Nephron (organoid): Measurements from ENCODE around the gene FAT1.

Source experiments
- H3K27ac Mint-ChIP-seq, 3 experiments: 2 replicates each; pipeline ENCODE4 v1.8.0; 2020; ENCODE audit warnings: mixed read lengths in 3 of 3, mild to moderate bottlenecking in 2 of 3, moderate library complexity in 1 of 3
- H3K27me3 Mint-ChIP-seq: 2 replicates; pipeline ENCODE4 v1.8.0; 2021; ENCODE audit warnings: low read depth, mild to moderate bottlenecking, moderate library complexity, mixed read lengths
- H3K36me3 Mint-ChIP-seq: 2 replicates; pipeline ENCODE4 v1.8.0; 2020; ENCODE audit warnings: low read depth, mixed read lengths
- H3K4me1 Mint-ChIP-seq: 2 replicates; pipeline ENCODE4 v1.8.0; 2020; ENCODE audit warnings: mixed read lengths
- H3K4me3 Mint-ChIP-seq, 3 experiments: 2 replicates each; pipeline ENCODE4 v1.8.0; 2020; ENCODE audit warnings: mild to moderate bottlenecking in 3 of 3, mixed read lengths in 3 of 3, moderate library complexity in 2 of 3
- H3K9me3 Mint-ChIP-seq: 2 replicates; pipeline ENCODE4 v1.8.0; 2020; ENCODE audit warnings: mixed read lengths
- TF ChIP-seq, protein P1 (sequence below), 3 experiments: fragments of 200-600 bp; sonication (generic); IDR thresholded peaks; one replicate each; pipeline ENCODE4 v1.5.0; 2021; ENCODE audit warnings: antibody characterized with exemption in 3 of 3; ENCODE audit not compliant: unreplicated experiment in 3 of 3

The FAT1 gene

DNA sequence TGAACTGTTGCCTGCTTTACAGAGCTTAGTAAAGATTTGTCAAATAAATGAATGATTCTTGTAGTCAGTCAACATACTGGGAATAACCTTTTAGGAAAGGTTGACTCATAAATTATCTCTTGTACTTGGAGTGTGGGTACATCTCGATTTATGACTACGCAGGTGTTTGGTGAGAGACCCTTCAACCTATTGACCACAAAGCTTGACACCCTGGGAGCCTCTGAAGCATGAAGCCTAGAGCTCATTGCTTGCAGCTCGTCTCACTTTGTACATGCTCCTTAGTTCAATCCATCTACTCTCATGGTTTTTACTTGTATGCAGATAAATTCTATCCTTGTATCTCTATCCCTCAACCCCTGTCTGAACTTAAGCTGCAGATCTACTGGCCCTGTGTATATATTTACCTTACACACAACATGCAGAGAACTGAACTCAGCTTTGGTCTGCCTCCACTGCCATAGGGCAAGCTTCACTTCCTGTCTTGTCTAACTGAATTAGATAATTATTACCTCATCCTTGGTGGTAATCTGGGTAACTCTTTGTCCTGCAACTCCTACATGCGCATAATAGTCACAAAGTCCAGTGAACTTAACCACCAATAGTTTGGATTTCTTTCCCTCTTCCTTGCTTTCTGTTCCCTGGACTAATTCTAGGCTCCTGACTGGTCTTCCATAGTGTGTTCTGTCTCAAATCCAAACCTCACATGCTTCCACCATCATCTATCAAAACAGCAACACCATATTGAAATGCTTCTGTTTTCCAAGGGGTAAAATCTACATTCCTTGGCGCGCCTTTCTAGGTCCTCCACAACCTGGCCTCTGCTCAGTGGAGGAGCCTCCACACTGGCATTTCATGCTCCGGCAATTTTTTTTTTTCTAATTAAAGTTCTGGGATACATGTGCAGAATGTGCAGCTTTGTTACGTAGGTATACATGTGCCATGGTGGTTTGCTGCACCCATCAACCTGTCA is 32.2 kb upstream of the FAT1 start:
- Mint-ChIP-seq H3K27ac (peak overlapping the region; percentile 59 to 94 (median 89)), H3K4me3 (no peak overlapping the region), H3K9me3 (peaks cover 2% of the 10 kb centered on the region), H3K36me3 (peaks cover 4% of the 10 kb centered on the region), H3K27me3 (no peaks in the 10 kb centered on the region), H3K4me1 (peaks cover 22% of the 10 kb centered on the region)
- TF ChIP-seq, protein P1, sequence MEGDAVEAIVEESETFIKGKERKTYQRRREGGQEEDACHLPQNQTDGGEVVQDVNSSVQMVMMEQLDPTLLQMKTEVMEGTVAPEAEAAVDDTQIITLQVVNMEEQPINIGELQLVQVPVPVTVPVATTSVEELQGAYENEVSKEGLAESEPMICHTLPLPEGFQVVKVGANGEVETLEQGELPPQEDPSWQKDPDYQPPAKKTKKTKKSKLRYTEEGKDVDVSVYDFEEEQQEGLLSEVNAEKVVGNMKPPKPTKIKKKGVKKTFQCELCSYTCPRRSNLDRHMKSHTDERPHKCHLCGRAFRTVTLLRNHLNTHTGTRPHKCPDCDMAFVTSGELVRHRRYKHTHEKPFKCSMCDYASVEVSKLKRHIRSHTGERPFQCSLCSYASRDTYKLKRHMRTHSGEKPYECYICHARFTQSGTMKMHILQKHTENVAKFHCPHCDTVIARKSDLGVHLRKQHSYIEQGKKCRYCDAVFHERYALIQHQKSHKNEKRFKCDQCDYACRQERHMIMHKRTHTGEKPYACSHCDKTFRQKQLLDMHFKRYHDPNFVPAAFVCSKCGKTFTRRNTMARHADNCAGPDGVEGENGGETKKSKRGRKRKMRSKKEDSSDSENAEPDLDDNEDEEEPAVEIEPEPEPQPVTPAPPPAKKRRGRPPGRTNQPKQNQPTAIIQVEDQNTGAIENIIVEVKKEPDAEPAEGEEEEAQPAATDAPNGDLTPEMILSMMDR (IDR thresholded peaks at IDR 0.05; ENCODE audit: unreplicated experiment in 3 of 3) = no peak

DNA sequence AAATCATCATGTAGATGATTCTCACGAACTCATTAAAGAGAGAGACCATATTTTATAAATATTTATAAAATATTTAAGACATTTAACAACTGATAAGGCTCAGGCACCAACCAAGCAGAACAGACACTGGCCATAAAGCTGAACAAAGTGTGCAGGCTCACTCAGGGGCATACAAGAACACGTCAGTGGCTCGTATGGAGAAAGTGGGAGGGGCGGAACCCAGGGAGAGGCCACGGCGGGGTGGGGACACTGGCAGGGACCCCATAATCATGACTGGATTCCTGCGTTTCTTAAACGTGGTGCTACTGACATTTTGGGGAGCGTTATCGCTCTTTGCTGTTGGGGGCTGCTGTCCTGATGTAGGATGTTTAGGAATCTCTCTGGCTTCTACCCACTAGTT is 31.3 kb upstream of the FAT1 start:
- peaks cover 22% of the 10 kb centered on the region for H3K4me1 Mint-ChIP-seq
- H3K36me3 Mint-ChIP-seq = peaks cover 4% of the 10 kb centered on the region
- TF ChIP-seq, protein P1 (IDR thresholded peaks at IDR 0.05; ENCODE audit: unreplicated experiment in 3 of 3) = no peak
- peaks cover 2% of the 10 kb centered on the region for H3K9me3 Mint-ChIP-seq
- H3K27me3 Mint-ChIP-seq = no peaks in the 10 kb centered on the region
- peak overlapping the region in 1 of 3 experiments; percentile 89 for H3K27ac Mint-ChIP-seq
- H3K4me3 Mint-ChIP-seq = no peak overlapping the region

GRCh38 chr4:186752325-186752724 is 28.7 kb upstream of the FAT1 start:
- H3K36me3 Mint-ChIP-seq = no peaks in the 10 kb centered on the region
- peaks cover 3% of the 10 kb centered on the region for H3K27me3 Mint-ChIP-seq
- no peaks in the 10 kb centered on the region for H3K9me3 Mint-ChIP-seq
- peaks cover 9% of the 10 kb centered on the region for H3K4me1 Mint-ChIP-seq
- peak overlapping the region in 1 of 3 experiments; percentile 42 for H3K27ac Mint-ChIP-seq
- TF ChIP-seq, protein P1 (IDR thresholded peaks at IDR 0.05; ENCODE audit: unreplicated experiment in 3 of 3) = no peak
- H3K4me3 Mint-ChIP-seq = no peak overlapping the region

- H3K9me3 Mint-ChIP-seq = no peaks in the 10 kb centered on the region
- TF ChIP-seq, protein P1 (IDR thresholded peaks at IDR 0.05; ENCODE audit: unreplicated experiment in 3 of 3) = no peak
- H3K4me3 Mint-ChIP-seq = no peak overlapping the region
- no peaks in the 10 kb centered on the region for H3K36me3 Mint-ChIP-seq
- H3K4me1 Mint-ChIP-seq = peaks cover 9% of the 10 kb centered on the region
- no peak overlapping the region for H3K27ac Mint-ChIP-seq
- H3K27me3 Mint-ChIP-seq = peaks cover 6% of the 10 kb centered on the region
Observed at GRCh38 chr4:186749611-186750281, 26.1 kb upstream of the FAT1 start.

DNA sequence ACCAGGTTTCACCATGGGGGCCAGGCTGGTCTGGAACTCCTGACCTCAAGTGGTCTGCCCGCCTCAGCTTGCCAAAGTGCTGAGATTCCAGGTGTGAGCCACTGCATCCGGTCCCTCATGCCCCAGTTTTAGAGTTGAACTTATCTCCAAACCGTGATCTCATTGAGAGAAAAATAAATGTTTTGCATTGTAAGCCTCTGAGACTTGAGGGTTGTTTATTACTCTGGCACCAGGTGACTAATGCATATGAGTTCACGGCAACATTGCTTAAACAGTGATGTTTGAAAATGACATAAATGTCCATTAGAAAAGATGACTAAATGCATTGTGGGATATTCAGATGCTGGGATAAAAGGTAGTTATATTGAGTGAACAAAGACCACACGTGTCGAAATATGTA is 22.9 kb upstream of the FAT1 start:
- Mint-ChIP-seq H3K27me3 (peaks cover 6% of the 10 kb centered on the region), H3K36me3 (no peaks in the 10 kb centered on the region), H3K27ac (no peak overlapping the region), H3K9me3 (no peaks in the 10 kb centered on the region), H3K4me3 (no peak overlapping the region), H3K4me1 (no peaks in the 10 kb centered on the region)
- TF ChIP-seq, protein P1 (IDR thresholded peaks at IDR 0.05; ENCODE audit: unreplicated experiment in 3 of 3) = no peak
